GM12878 (cell line): ENCODE data around the gene TPM4. TPM values are rescaled to one million over a fixed set of nuclear protein-coding genes. Genes with fewer than 3 reads are reported as not detected.
A peak's percentile ranks its signal among the peaks of the same experiment; 100 is the strongest.

Source experiments
- HDGF ChIP-seq: fragments of 450-650 bp; IDR thresholded peaks from 2 replicates; pipeline ENCODE4 v1.6.1; 2016; ENCODE audit warnings: antibody characterized with exemption
- HSF1 ChIP-seq: fragments of 150-350 bp; IDR thresholded peaks from 2 replicates; pipeline ENCODE4 v1.6.1; 2014; ENCODE audit warnings: mild to moderate bottlenecking, low read depth, low read length
- IKZF2 ChIP-seq, 2 experiments: fragments of 450-650 bp; IDR thresholded peaks; 2 replicates each; pipeline ENCODE4 v1.6.1; 2017; ENCODE audit warnings: mild to moderate bottlenecking in 2 of 2, moderate library complexity in 2 of 2
- IRF5 ChIP-seq: fragments of 450-650 bp; IDR thresholded peaks from 2 replicates; pipeline ENCODE4 v1.6.1; 2017; ENCODE audit warnings: borderline replicate concordance
- JUNB ChIP-seq: IDR thresholded peaks from 2 replicates; pipeline ENCODE4 v1.6.1; 2016; ENCODE audit warnings: antibody characterized with exemption, mild to moderate bottlenecking
- KDM1A ChIP-seq: fragments of 200-600 bp; sonication (generic); IDR thresholded peaks from 2 replicates; pipeline ENCODE4 v1.6.1; 2016; ENCODE audit warnings: borderline replicate concordance
- MTA2 ChIP-seq: fragments of 450-650 bp; IDR thresholded peaks from 2 replicates; pipeline ENCODE4 v1.6.1; 2016; ENCODE audit warnings: low read depth, mild to moderate bottlenecking, moderate library complexity
- MYB ChIP-seq: fragments of 150-350 bp; IDR thresholded peaks from 2 replicates; pipeline ENCODE4 v1.6.1; 2014; ENCODE audit warnings: mild to moderate bottlenecking, low read depth, low read length, borderline replicate concordance
- NRF1 ChIP-seq: conservative IDR thresholded peaks from 2 replicates; pipeline ENCODE4 v1.6.1; 2011; ENCODE audit warnings: mild to moderate bottlenecking, low read depth, low read length, improper control_type of control experiment
- PAX5 ChIP-seq: IDR thresholded peaks from 2 replicates; pipeline ENCODE4 v1.6.1; 2011; ENCODE audit warnings: low read depth, low read length, borderline replicate concordance
- PAX8 ChIP-seq: fragments of 450-650 bp; IDR thresholded peaks from 2 replicates; pipeline ENCODE4 v1.6.1; 2017; ENCODE audit warnings: mild to moderate bottlenecking, moderate library complexity
- PBX3 ChIP-seq: IDR thresholded peaks from 2 replicates; pipeline ENCODE4 v1.6.1; 2011; ENCODE audit warnings: mild to moderate bottlenecking, low read depth, low read length, moderate library complexity; ENCODE audit not compliant: insufficient replicate concordance
- SREBF2 ChIP-seq: IDR thresholded peaks from 2 replicates; pipeline ENCODE4 v1.6.1; 2012; ENCODE audit warnings: mild to moderate bottlenecking, low read length
- STAT1 ChIP-seq: fragments of 450-650 bp; conservative IDR thresholded peaks from 2 replicates; pipeline ENCODE4 v1.6.1; 2014; ENCODE audit warnings: antibody characterized with exemption, mild to moderate bottlenecking
- TARDBP ChIP-seq: IDR thresholded peaks from 2 replicates; pipeline ENCODE4 v1.6.1; 2016; ENCODE audit warnings: borderline replicate concordance
- WRNIP1 ChIP-seq: IDR thresholded peaks from 2 replicates; pipeline ENCODE4 v1.6.1; 2011; ENCODE audit warnings: low read depth, low read length, improper control_type of control experiment, borderline replicate concordance
- YY1 ChIP-seq: IDR thresholded peaks from 2 replicates; pipeline ENCODE4 v1.6.1; 2011; ENCODE audit warnings: low read depth, mild to moderate bottlenecking, low read length
- ZBTB4 ChIP-seq: fragments of 450-650 bp; formaldehyde crosslinking; IDR thresholded peaks from 2 replicates; pipeline ENCODE4 v1.4.0; 2022; ENCODE audit warnings: mild to moderate bottlenecking, moderate library complexity
- ZNF217 ChIP-seq: fragments of 450-650 bp; IDR thresholded peaks from 2 replicates; pipeline ENCODE4 v1.6.1; 2017; ENCODE audit warnings: antibody characterized with exemption, mild to moderate bottlenecking
- ZNF384 ChIP-seq: IDR thresholded peaks from 2 replicates; pipeline ENCODE4 v1.6.1; 2012; ENCODE audit warnings: low read depth, mild to moderate bottlenecking, low read length, improper control_type of control experiment, borderline replicate concordance
- polyA plus RNA-seq, 11 experiments: library from polyadenylated mRNA; depleted of rRNA in 4 of 11; unstranded in 6 of 11; stranded (reverse) in 5 of 11; fragments of >200 nt; fragmentation: Nextera tagmentation in 4 of 11; fragmentation: Illumina TruSeq in 1 of 11; extraction: Ambion mirVana in 4 of 11; extraction: Trizol in 1 of 11; gene quantifications; 1 replicate in 1 of 11; 2 replicates in 10 of 11; pipeline versions ENCODE4 v1.2.1 to v1.2.3, GENCODE V29; 2011 to 2016; ENCODE audit warnings: inconsistent platforms in 2 of 11, missing spikeins in 2 of 11, low read depth in 1 of 11
- total RNA-seq, 4 experiments: library from RNA; depleted of rRNA in 3 of 4; stranded (reverse); fragments of >200 nt in 3 of 4; fragmentation: Illumina TruSeq in 1 of 4; extraction: Trizol in 1 of 4; gene quantifications; 2 replicates each; pipeline versions ENCODE4 v1.2.1 to v1.2.3, GENCODE V29; 2013 to 2021

TPM4 gene
- total and polyA plus RNA-seq, 10 of the 15 experiments (the other 5 are each of a cell fraction or from before 2014, with no cell fraction given) = 183 to 620 (median 407) TPM

- TF ChIP-seq IKZF2 (IDR thresholded peaks at IDR 0.05) (peak in 1 of 2 experiments; percentile 27; a peak in 1 of 4 replicates), SREBF2 (no peak), PAX8 (no peak), WRNIP1 (no peak), JUNB (no peak), MYB (no peak), HDGF (no peak), ZNF217 (peak; percentile 57; the same call in 1 of the 2 replicates), TARDBP (no peak), STAT1 (no peak), ZNF384 (no peak), PAX5 (no peak), NRF1 (no peak), PBX3 (peak; percentile 38), MTA2 (no peak), YY1 (peak; percentile 55; the same call in 1 of the 2 replicates), ZBTB4 (CRISPR knock-in tag) (no peak), HSF1 (no peak), IRF5 (no peak), KDM1A (no peak)
- TF ChIP-seq, all 136 proteins: peak for 11
These were observed 9.6 kb upstream of the TPM4 start (continued) for GRCh38 chr19:16066611-16067104.
